Epithelial cell of prostate (primary cell): ENCODE data around the gene FOS.
"Not testable (repeated sequence)": the region's sequence is repeated elsewhere in the genome, so short reads cannot be mapped to it uniquely, and the experiment has no call there.

Source experiments
- DNase-seq: peaks from one replicate; pipeline ENCODE4 v3.0.0-alpha.2; 2011; ENCODE audit warnings: low read depth, low spot score
- H3K27ac ChIP-seq: fragments of 450-650 bp; 2 replicates; pipeline ENCODE4 v1.5.1; 2017; ENCODE audit warnings: mild to moderate bottlenecking

FOS gene

DNA sequence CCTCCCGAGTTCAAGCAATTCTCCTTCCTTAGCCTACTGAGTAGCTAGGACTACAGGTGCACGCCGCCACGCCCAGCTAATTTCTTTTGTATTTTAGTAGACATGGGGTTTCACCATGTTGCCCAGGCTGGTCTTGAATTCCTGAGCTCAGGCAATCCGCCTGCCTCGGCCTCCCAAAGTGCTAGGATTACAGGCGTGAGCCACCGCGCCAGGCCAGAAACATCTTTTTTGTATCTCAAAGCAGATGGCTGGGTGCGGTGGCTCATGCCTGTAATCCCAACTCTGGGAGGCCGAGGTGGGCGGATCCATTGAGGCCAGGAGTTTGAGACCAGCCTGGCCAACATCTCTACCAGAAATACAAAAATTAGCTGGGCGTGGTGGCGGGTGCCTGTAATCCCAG is 30.9 kb downstream of the FOS start:
- not testable (repeated sequence) for H3K27ac ChIP-seq, DNase-seq

DNA sequence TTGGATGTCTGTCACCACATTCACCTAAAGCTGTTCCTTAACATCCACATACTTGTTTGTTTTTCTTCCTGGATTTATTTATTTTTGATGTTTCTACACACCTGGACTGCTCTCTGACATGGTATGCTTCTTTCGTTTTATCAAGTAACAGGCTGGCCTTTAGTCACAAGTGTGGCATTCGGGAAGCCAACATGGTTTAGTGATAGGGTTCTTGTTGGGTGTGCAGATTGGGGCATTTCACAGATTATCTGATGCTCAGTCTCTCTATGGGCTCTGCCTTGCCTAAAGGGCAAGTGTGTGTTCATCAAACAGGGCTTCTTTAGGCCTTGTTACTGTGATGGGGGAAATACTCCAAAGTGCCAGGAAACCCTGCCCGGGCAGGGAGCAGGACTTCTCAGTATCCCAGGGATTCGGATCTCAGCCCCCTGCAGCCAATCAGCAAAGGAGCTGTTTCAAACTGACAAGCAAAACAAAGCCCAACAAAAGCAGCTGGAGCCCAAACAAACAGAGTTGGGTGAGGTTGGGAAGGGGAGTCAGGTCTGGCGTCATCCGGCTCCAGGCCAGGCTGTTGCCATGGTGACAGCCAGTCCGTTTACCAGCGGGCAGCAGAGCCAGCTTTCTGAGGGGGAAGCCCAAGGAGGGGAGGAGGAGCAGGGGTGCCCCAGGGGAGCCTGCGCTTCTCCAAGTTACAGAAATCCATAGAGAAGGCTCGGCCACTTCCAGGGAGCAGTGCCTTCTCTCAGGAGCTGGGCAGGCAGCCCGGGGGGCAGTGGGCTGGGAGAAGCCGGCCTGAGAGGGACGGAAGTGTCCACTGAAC is 31.9 kb downstream of the FOS start:
- DNase-seq = no peak
- no peak overlapping the region for H3K27ac ChIP-seq

DNA sequence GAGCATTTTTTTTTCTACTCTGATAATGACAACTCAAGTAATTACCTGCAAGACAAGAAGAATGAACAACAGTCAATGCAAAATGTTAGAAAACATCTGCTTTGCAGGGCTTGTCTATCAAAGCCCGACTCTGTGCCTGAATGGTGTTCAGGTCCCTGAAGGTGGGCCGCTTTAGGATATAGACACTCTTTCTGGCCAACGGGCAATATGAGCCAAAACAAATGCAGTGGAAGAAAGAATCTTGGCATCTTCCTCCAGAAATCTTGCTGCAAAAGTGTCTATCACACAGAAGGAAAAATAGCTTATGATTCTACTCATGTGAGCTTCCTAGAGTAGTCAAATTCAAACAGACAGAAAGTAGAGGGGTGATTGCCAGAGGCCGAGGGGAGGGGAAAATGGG is 32.7 kb downstream of the FOS start:
- no peak overlapping the region for H3K27ac ChIP-seq
- no peak for DNase-seq

DNA sequence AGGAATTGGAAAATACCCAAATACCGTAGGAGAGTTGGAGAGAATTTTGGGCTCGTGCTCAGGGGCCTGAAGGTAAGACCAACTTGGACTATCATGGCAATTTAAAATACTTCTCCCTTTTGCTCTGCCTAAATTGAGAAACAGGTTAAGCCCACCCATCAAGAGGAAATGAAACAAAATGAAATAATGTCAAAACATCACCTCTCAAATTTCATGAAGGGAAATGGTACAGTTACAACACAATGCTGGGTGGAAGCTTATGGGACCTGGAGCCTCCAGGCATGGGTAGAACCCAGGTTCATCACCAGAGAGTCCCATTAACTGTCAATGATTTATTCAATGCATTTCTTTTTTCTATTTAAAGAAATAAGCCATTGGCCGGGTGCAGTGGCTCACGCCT is 33.7 kb downstream of the FOS start:
- H3K27ac ChIP-seq = no peak overlapping the region
- DNase-seq = no peak

DNA sequence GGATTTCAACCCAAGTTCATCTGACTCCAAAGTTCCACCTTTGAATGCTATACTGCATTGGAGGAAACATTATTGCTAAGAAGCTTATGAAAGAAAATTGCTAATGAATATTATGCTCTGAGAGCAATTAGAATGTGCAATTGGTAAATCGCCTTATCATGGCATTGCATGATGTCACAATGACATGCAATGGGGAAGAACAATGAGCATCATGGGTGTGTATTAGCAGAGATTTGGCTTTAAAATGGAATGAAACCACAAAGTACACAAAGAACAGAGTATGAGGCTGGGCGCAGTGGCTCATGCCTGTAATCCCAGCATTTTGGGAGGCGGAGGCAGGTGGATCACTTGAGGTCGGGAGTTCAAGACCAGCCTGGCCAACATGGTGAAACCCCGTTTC is 34.7 kb downstream of the FOS start:
- no peak for DNase-seq
- H3K27ac ChIP-seq = no peak overlapping the region

DNA sequence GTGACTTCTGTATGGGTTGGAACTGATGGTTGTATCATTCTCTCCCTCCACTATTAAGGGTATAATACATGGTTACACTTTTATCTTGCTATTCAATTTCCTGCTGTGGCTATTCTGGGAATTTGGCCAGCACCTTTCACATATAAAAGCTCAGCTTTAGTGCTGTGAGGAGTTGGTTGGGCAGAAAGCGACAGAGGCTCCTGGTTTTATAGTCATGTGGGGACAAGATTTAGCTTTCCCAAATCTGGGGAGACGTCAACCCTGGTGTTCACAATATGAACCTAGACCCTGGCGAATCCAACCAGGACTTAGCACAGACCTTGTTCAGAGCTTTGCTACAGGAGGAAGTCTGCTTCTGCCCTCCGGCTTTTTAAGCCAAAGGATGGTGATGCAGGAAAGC is 36.5 kb downstream of the FOS start:
- DNase-seq = no peak
- no peak overlapping the region for H3K27ac ChIP-seq

DNA sequence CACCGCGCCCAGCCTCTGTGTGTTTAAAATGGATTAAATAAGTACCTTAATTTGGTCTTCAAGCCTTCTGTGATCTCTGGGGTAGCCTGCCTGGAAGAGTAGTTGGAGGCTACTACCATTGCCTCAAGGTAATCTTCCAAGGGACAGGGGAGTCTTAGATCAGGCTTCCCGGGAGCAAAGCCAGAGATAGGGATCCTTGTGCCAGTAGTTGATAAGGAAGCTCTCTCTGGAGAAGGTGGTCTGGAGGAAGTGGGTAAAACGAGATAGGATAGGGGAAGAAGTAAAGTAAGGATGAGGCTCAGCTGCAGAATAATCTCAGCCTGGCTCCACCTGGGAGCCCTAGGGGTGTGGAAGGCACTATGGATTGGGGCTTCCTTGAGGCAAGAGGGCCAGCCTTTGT is 38.5 kb downstream of the FOS start:
- no peak overlapping the region for H3K27ac ChIP-seq
- DNase-seq = no peak

DNA sequence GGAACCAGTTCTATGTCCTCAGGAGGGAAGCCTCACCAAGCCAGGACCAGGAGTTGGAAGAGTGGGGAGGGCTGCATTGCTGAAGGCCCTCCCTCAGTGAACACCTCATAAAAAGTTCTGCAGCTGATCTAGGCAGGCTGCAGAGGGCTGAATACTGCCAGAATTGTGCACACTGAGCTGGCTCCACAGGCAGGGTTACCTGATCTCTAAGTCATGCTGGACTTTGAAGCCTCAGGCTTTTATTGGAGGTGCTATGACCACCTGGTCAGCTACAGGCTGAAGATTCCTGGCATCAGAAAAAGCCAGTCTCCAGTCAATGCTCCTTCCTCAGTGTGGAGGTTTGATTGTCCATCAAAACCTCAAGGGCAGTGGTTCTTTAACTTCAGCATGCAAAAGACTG is 39.7 kb downstream of the FOS start:
- DNase-seq = no peak
- no peak overlapping the region for H3K27ac ChIP-seq

DNA sequence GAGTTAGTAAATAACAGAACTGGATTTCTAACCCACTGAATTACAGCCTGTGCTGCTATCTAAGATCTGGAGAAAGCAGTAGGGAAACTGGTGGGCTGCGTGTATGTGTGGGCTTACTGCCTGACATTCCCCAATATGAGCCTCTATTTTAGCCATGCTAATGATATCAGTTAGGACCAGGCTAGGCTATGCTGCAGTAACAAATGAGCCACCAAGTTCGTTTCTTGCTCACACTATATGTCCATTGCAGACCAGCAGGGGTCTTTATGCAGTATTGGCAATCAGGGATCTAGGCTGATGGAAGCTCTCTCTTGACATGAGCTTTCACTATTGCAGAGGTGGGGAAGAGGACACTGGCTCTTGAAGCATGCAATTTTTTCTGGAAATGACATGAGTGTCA is 40.4 kb downstream of the FOS start:
- DNase-seq = no peak
- no peak overlapping the region for H3K27ac ChIP-seq

DNA sequence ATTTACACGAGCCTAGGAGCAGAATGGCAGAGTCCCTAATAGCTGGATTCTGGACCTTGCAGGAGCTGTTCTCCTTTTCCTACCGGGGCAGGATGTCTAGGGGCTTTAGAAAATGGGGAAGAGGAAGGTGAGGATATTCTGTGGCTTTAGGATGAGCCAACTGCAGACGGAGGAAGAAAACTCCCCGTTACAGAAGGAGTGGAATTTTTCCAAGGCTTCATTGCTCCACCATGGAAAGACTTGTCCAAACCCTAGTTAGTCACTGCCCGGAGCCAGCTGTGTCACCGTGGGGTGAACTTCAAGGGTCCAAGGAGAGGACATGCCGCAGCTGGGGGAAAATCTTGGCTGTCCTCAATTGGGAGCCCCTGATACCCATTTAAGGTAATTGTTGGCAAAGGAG is 41.6 kb downstream of the FOS start:
- DNase-seq = no peak
- no peak overlapping the region for H3K27ac ChIP-seq

DNA sequence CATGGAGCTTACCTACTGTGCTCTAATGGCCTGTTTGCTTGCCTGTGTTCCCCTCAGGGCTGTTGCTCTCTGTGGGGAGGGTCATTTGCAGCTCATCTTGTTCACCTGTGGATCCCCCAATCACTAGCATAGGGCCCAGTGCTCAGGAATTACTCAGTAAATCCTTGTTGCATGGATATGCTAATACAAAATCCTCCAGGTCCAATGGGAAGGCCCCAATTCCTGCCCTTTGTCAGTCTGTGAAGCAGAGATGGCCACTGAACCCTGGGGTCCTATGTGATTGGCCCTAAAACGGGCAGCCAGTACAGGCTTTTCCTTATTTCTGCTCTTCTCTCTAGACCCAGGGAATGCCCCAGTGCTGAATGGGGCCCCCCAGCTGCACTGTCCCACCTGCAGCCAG is 44.1 kb downstream of the FOS start:
- H3K27ac ChIP-seq = no peak overlapping the region
- DNase-seq = no peak

DNA sequence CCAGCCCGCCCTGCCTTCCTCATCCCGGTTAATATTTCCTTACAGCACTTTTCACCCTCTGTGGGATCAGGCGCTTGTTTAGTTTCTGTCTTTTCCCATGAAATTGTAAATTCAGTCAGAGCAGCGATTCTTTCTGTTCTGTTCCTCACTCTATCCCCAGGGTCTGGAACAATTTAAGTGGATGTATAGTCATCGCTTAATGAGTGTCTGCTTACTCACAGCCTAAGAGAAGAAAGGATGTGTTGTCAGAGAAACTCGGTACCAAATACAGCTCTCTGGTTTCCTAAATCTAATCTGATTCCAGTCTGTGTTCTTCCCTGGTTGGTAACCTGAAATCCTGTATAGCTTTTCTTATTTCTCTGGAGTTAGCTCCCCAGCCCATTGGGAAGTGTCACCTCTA is 44.9 kb downstream of the FOS start:
- H3K27ac ChIP-seq = no peak overlapping the region
- DNase-seq = no peak

DNA sequence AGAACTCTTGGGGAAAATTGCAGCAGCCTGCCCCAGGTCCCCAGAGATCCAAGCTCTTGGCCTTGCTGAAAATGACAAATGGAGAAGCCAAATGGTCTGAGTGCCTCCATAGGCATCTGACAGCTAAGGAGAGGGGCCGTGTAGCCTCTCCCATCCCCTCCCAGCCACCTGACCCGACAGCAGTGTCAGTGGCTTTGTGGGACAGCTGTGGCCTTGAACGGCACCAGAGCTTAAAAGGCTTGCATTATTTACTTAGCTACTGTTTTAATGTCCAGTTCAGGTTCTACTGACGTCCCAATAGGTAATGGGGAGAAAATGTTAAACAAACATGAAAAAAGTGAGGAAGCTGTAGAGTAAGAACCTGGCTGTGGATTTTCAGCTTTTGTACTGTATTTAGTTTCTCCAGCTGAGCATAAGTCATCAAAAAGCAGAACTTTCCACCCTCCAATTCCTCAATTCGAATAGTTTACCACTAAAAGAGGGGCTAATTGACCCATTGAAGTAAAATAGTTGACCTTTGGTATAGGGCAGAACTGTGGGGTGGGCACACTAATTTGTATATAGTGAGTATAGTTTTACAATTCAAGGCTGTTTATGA is 50.0 kb downstream of the FOS start:
- no peak overlapping the region for H3K27ac ChIP-seq
- no peak for DNase-seq

DNA sequence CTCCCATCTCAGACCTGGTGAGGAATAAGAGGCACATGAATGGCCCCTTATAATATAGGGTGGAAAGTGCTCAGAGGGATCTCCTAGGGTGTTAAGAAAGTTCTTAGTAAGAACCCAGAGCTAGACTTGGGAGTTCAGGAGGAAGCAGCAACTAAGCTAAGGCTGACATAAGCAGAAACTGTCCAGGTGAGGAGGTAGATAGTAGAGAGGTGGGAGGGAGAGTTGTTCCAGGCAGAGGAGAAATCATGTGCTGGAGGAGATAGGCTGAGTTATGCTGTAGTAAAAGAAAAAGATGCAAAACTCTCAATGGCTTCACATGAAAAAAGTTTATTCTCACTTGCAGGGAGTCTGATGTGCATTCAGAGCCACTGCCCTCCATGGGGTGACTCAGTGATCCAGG is 50.7 kb downstream of the FOS start:
- no peak for DNase-seq
- no peak overlapping the region for H3K27ac ChIP-seq

DNA sequence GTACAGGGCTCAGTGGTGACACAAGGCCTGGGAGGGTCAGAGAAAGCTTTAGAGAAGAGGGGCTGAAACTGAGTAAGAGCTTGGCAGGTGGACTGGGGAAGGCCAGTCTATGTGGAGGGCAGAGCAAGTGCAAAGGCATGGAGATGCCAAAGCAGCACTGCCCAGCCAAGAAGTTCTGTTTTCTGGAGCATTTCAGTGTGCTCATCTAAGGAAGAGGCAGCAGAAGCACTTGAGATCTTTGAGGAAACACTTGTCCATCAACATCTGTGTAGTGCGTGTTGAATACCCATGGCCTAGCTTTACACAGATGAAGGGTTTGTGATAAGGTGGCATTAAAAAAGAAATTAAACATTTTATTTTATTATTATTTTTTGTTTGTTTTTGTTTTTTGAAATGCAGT is 52.8 kb downstream of the FOS start:
- no peak for DNase-seq

More for the DNA sequence above, 52.8 kb downstream of the FOS start:
- no peak overlapping the region for H3K27ac ChIP-seq
